Measurements from ENCODE around the gene CEP120.

DNA sequence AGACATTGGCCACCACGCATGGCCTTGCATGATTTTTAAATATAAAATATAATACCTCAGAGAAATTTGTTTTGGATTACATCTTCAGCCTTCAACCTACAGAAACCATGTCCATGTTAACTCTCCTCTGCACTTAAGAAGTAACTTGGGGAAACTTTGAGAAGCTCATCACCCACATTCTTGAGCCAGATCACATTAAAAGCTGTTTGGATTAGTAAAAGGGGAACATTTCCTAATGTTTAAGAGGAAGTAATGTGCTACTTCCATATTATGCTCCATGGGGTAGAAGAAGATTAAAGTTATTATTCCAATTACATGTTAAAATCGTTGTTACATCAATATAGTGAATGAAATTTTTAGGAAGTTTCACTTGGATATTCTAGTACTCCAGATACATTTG is 10.4 kb upstream of the CEP120 start:
- TF ChIP-seq, protein P1, sequence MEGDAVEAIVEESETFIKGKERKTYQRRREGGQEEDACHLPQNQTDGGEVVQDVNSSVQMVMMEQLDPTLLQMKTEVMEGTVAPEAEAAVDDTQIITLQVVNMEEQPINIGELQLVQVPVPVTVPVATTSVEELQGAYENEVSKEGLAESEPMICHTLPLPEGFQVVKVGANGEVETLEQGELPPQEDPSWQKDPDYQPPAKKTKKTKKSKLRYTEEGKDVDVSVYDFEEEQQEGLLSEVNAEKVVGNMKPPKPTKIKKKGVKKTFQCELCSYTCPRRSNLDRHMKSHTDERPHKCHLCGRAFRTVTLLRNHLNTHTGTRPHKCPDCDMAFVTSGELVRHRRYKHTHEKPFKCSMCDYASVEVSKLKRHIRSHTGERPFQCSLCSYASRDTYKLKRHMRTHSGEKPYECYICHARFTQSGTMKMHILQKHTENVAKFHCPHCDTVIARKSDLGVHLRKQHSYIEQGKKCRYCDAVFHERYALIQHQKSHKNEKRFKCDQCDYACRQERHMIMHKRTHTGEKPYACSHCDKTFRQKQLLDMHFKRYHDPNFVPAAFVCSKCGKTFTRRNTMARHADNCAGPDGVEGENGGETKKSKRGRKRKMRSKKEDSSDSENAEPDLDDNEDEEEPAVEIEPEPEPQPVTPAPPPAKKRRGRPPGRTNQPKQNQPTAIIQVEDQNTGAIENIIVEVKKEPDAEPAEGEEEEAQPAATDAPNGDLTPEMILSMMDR (IDR thresholded peaks at IDR 0.05; ENCODE audit: insufficient read depth, low read depth, low read length), result no peak
- TF ChIP-seq EZH2 (IDR thresholded peaks at IDR 0.05; ENCODE audit: insufficient read depth, low read length), result no peak

All from astrocyte (in vitro differentiated cells and primary cell).